Bronchial epithelial cell (primary cell): ENCODE measurements around the gene COL4A1. TPM values are rescaled to one million over a fixed set of nuclear protein-coding genes. Genes with fewer than 3 reads are reported as not detected.
A peak's percentile ranks its signal among the peaks of the same experiment; 100 is the strongest.

Experiments
- DNase-seq: peaks from one replicate; pipeline ENCODE4 v3.0.0-alpha.2; 2010; ENCODE audit warnings: low read depth
- FAIRE-seq: peaks from 2 replicates; lab custom pipeline; 2011; peaks lifted over from hg19 to GRCh38; lab: Jason Lieb, UNC
- H3K27me3 ChIP-seq: 2 replicates; pipeline ENCODE4 v1.5.1; 2011; ENCODE audit warnings: low read length; ENCODE audit not compliant: control insufficient read depth, insufficient read depth
- H3K36me3 ChIP-seq: 2 replicates; pipeline ENCODE4 v1.5.1; 2011; ENCODE audit warnings: low read length; ENCODE audit not compliant: control insufficient read depth, insufficient read depth
- H3K4me3 ChIP-seq: 2 replicates; pipeline ENCODE4 v1.5.1; 2011; ENCODE audit warnings: mild to moderate bottlenecking, low read depth, low read length, control low read depth
- total RNA-seq: library from RNA; depleted of rRNA; stranded (reverse); fragments of >200 nt; gene quantifications from 2 replicates; pipeline ENCODE4 v1.2.1, GENCODE V29; 2014
- TF ChIP-seq, protein P1 (sequence below): IDR thresholded peaks from 2 replicates; pipeline ENCODE4 v1.5.1; 2011; ENCODE audit warnings: mild to moderate bottlenecking, moderate library complexity, low read length, control low read depth, inconsistent platforms; ENCODE audit not compliant: insufficient read depth, severe bottlenecking

The COL4A1 gene
- total RNA-seq, 1 donor from 2014 or later: 7.4 TPM

GRCh38 chr13:110162866-110163658 is 143.9 kb downstream of the COL4A1 start:
- DNase-seq (no peak), FAIRE-seq (no peak)
- Histone ChIP-seq H3K36me3 (peaks cover 3% of the 10 kb centered on the region), H3K27me3 (no peaks in the 10 kb centered on the region), H3K4me3 (no peak overlapping the region)
- TF ChIP-seq, protein P1, sequence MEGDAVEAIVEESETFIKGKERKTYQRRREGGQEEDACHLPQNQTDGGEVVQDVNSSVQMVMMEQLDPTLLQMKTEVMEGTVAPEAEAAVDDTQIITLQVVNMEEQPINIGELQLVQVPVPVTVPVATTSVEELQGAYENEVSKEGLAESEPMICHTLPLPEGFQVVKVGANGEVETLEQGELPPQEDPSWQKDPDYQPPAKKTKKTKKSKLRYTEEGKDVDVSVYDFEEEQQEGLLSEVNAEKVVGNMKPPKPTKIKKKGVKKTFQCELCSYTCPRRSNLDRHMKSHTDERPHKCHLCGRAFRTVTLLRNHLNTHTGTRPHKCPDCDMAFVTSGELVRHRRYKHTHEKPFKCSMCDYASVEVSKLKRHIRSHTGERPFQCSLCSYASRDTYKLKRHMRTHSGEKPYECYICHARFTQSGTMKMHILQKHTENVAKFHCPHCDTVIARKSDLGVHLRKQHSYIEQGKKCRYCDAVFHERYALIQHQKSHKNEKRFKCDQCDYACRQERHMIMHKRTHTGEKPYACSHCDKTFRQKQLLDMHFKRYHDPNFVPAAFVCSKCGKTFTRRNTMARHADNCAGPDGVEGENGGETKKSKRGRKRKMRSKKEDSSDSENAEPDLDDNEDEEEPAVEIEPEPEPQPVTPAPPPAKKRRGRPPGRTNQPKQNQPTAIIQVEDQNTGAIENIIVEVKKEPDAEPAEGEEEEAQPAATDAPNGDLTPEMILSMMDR: no peak

GRCh38 chr13:110162053-110162452 is 144.9 kb downstream of the COL4A1 start:
- FAIRE-seq (no peak), DNase-seq (no peak)
- TF ChIP-seq, protein P1: no peak
- H3K4me3 ChIP-seq: no peak overlapping the region
- no peaks in the 10 kb centered on the region for H3K27me3 ChIP-seq
- peaks cover 3% of the 10 kb centered on the region for H3K36me3 ChIP-seq

GRCh38 chr13:110161112-110161882 is 145.7 kb downstream of the COL4A1 start:
- FAIRE-seq: no peak
- TF ChIP-seq, protein P1: no peak
- H3K36me3 ChIP-seq: peaks cover 3% of the 10 kb centered on the region
- no peaks in the 10 kb centered on the region for H3K27me3 ChIP-seq
- no peak overlapping the region for H3K4me3 ChIP-seq
- DNase-seq: no peak

GRCh38 chr13:110158226-110158625 is 148.7 kb downstream of the COL4A1 start:
- Histone ChIP-seq H3K27me3 (no peaks in the 10 kb centered on the region), H3K4me3 (no peak overlapping the region), H3K36me3 (peaks cover 3% of the 10 kb centered on the region)
- TF ChIP-seq, protein P1: no peak
- FAIRE-seq (no peak), DNase-seq (no peak)

GRCh38 chr13:110157718-110158117 is 149.2 kb downstream of the COL4A1 start:
- H3K27me3 ChIP-seq: no peaks in the 10 kb centered on the region
- TF ChIP-seq, protein P1: peak; percentile 3
- no peak for DNase-seq
- peaks cover 3% of the 10 kb centered on the region for H3K36me3 ChIP-seq
- no peak overlapping the region for H3K4me3 ChIP-seq
- no peak for FAIRE-seq
